ENCODE measurements around the gene GPR15. TPM values are rescaled to one million over a fixed set of nuclear protein-coding genes. Genes with fewer than 3 reads are reported as not detected.

The GPR15 gene
- total RNA-seq, 1 experiment from 2014 or later: not detected

- ATAC-seq (no peak), DNase-seq (ENCODE audit: low spot score) (no peak)
- no peak overlapping the region for H3K4me3 Mint-ChIP-seq
- POLR2A ChIA-PET: no interaction called here
- no peaks in the 10 kb centered on the region; the same call in 1 of the 2 replicates for H3K9me3 Mint-ChIP-seq
- CTCF ChIA-PET: interaction anchor here (1.2 kb wide), 1 partner anchor 55 kb away, joined by 3 read pairs; no protein-coding TSS in a partner anchor
- TF ChIP-seq, protein P1, sequence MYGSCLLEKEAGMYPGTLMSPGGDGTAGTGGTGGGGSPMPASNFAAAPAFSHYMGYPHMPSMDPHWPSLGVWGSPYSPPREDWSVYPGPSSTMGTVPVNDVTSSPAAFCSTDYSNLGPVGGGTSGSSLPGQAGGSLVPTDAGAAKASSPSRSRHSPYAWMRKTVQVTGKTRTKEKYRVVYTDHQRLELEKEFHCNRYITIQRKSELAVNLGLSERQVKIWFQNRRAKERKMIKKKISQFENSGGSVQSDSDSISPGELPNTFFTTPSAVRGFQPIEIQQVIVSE (CRISPR knock-in tag; IDR thresholded peaks at IDR 0.05; ENCODE audit: borderline replicate concordance): no peak
- TF ChIP-seq ZNF423 (CRISPR knock-in tag; IDR thresholded peaks at IDR 0.05): no peak
- TF ChIP-seq JUN (CRISPR knock-in tag; IDR thresholded peaks at IDR 0.05): no peak
- no peak for TF ChIP-seq TEAD1 (CRISPR knock-in tag; IDR thresholded peaks at IDR 0.05)
- no peak for TF ChIP-seq TP53 (CRISPR knock-in tag; IDR thresholded peaks at IDR 0.05)
- TF ChIP-seq ZNF416 (CRISPR knock-in tag; IDR thresholded peaks at IDR 0.05): no peak
- no peak for TF ChIP-seq ZNF425 (CRISPR knock-in tag; conservative IDR thresholded peaks at IDR 0.05)
- TF ChIP-seq CREB1 (CRISPR knock-in tag; IDR thresholded peaks at IDR 0.05): no peak
- no peak for TF ChIP-seq OVOL2 (CRISPR knock-in tag; IDR thresholded peaks at IDR 0.05; ENCODE audit: borderline replicate concordance)
- TF ChIP-seq SMAD3 (CRISPR knock-in tag; IDR thresholded peaks at IDR 0.05; ENCODE audit: borderline replicate concordance): no peak
- H3K27me3 Mint-ChIP-seq (ENCODE audit: low read depth): no peaks in the 10 kb centered on the region
- H3K4me1 Mint-ChIP-seq: no peaks in the 10 kb centered on the region
- no peaks in the 10 kb centered on the region for H3K36me3 Mint-ChIP-seq
- H3K27ac Mint-ChIP-seq: no peak overlapping the region
Observed at GRCh38 chr3:98557324-98558010, 25.7 kb downstream of the GPR15 start.

- Mint-ChIP-seq H3K27ac (no peak overlapping the region), H3K9me3 (no peaks in the 10 kb centered on the region; the same call in 1 of the 2 replicates), H3K27me3 (ENCODE audit: low read depth) (no peaks in the 10 kb centered on the region), H3K4me3 (no peak overlapping the region), H3K36me3 (no peaks in the 10 kb centered on the region), H3K4me1 (no peaks in the 10 kb centered on the region)
- no peak for ATAC-seq
- ChIA-PET CTCF (no interaction called here), POLR2A (no interaction called here)
- DNase-seq (ENCODE audit: low spot score): no peak
- TF ChIP-seq, protein P2, sequence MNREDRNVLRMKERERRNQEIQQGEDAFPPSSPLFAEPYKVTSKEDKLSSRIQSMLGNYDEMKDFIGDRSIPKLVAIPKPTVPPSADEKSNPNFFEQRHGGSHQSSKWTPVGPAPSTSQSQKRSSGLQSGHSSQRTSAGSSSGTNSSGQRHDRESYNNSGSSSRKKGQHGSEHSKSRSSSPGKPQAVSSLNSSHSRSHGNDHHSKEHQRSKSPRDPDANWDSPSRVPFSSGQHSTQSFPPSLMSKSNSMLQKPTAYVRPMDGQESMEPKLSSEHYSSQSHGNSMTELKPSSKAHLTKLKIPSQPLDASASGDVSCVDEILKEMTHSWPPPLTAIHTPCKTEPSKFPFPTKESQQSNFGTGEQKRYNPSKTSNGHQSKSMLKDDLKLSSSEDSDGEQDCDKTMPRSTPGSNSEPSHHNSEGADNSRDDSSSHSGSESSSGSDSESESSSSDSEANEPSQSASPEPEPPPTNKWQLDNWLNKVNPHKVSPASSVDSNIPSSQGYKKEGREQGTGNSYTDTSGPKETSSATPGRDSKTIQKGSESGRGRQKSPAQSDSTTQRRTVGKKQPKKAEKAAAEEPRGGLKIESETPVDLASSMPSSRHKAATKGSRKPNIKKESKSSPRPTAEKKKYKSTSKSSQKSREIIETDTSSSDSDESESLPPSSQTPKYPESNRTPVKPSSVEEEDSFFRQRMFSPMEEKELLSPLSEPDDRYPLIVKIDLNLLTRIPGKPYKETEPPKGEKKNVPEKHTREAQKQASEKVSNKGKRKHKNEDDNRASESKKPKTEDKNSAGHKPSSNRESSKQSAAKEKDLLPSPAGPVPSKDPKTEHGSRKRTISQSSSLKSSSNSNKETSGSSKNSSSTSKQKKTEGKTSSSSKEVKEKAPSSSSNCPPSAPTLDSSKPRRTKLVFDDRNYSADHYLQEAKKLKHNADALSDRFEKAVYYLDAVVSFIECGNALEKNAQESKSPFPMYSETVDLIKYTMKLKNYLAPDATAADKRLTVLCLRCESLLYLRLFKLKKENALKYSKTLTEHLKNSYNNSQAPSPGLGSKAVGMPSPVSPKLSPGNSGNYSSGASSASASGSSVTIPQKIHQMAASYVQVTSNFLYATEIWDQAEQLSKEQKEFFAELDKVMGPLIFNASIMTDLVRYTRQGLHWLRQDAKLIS (CRISPR knock-in tag; IDR thresholded peaks at IDR 0.05; ENCODE audit: borderline replicate concordance): no peak
- TF ChIP-seq JUN (CRISPR knock-in tag; IDR thresholded peaks at IDR 0.05): no peak
- TF ChIP-seq SMAD3 (CRISPR knock-in tag; IDR thresholded peaks at IDR 0.05; ENCODE audit: borderline replicate concordance): no peak
- TF ChIP-seq RELA (CRISPR knock-in tag; IDR thresholded peaks at IDR 0.05; ENCODE audit: borderline replicate concordance): no peak
- TF ChIP-seq AR (CRISPR knock-in tag; IDR thresholded peaks at IDR 0.05): no peak
- no peak for TF ChIP-seq TEAD4 (CRISPR knock-in tag; IDR thresholded peaks at IDR 0.05)
- no peak for TF ChIP-seq ATF3 (CRISPR knock-in tag; conservative IDR thresholded peaks at IDR 0.05)
- TF ChIP-seq, protein P3, sequence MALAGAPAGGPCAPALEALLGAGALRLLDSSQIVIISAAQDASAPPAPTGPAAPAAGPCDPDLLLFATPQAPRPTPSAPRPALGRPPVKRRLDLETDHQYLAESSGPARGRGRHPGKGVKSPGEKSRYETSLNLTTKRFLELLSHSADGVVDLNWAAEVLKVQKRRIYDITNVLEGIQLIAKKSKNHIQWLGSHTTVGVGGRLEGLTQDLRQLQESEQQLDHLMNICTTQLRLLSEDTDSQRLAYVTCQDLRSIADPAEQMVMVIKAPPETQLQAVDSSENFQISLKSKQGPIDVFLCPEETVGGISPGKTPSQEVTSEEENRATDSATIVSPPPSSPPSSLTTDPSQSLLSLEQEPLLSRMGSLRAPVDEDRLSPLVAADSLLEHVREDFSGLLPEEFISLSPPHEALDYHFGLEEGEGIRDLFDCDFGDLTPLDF (CRISPR knock-in tag; IDR thresholded peaks at IDR 0.05): no peak
- TF ChIP-seq ZNF416 (CRISPR knock-in tag; IDR thresholded peaks at IDR 0.05): no peak
- TF ChIP-seq GRHL2 (CRISPR knock-in tag; IDR thresholded peaks at IDR 0.05; ENCODE audit: insufficient replicate concordance, severe bottlenecking): no peak
- TF ChIP-seq EMX1 (CRISPR knock-in tag; IDR thresholded peaks at IDR 0.05): no peak
- no peak for TF ChIP-seq ZNF219 (CRISPR knock-in tag; IDR thresholded peaks at IDR 0.05; ENCODE audit: borderline replicate concordance)
- TF ChIP-seq ZNF263 (CRISPR knock-in tag; IDR thresholded peaks at IDR 0.05; ENCODE audit: low read depth): no peak
- TF ChIP-seq, protein P4, sequence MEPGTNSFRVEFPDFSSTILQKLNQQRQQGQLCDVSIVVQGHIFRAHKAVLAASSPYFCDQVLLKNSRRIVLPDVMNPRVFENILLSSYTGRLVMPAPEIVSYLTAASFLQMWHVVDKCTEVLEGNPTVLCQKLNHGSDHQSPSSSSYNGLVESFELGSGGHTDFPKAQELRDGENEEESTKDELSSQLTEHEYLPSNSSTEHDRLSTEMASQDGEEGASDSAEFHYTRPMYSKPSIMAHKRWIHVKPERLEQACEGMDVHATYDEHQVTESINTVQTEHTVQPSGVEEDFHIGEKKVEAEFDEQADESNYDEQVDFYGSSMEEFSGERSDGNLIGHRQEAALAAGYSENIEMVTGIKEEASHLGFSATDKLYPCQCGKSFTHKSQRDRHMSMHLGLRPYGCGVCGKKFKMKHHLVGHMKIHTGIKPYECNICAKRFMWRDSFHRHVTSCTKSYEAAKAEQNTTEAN (CRISPR knock-in tag; IDR thresholded peaks at IDR 0.05): no peak
Observed at GRCh38 chr3:98558100-98558827, 26.5 kb downstream of the GPR15 start.

Measured in WTC11 (cell line).